HG02870 (cell line): ENCODE measurements around the gene ZNF577.
"Not testable (repeated sequence)": the region's sequence is repeated elsewhere in the genome, so short reads cannot be mapped to it uniquely, and the experiment has no call there.

ENCODE experiments used
- ATAC-seq: cut with Tn5 transposase; IDR thresholded peaks from one replicate; pipeline ENCODE4 v1.9.1; 2021; ENCODE audit warnings: mild to moderate bottlenecking, moderate library complexity; ENCODE audit not compliant: unreplicated experiment

The ZNF577 gene

GRCh38 chr19:51887522-51888498, at the start of gene ZNF577:
ZNF577 (minus strand) TSS chr19:51887951; CDS start chr19:51880382, 7,569 bp downstream.
- no peak for ATAC-seq

- ATAC-seq = no peak
Observed at GRCh38 chr19:51931921-51932320, 44.2 kb upstream of the ZNF577 start.

GRCh38 chr19:51927859-51928258, 40.1 kb upstream of the ZNF577 start:
- no peak for ATAC-seq

- peak; percentile 75 for ATAC-seq
Observed at GRCh38 chr19:51926784-51927741, 39.3 kb upstream of the ZNF577 start, which contains the start of gene ZNF613. ZNF613 (plus strand) TSS chr19:51927472; CDS start chr19:51936221, 8,749 bp downstream.

- ATAC-seq = no peak
Observed at GRCh38 chr19:51926426-51926783, 38.7 kb upstream of the ZNF577 start.

DNA sequence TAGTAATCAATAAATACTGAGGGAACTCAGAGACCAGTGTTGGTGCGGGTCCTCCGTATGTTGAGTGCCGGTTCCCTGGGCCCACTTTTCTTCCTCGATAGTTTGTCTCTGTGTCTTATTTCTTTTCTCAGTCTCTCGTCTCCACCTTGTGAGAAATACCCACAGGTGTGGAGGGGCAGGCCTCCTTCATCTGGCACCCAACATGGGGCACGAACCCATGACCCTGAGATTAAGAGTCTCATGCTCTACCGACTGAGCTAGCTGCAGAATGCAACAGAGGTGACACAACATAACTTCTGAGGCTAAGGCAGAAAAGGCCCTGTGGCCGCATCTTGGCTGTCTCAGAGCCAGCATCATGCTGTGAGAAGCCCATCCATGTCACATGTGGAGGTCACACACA, 34.2 kb upstream of the ZNF577 start:
- ATAC-seq = no peak

DNA sequence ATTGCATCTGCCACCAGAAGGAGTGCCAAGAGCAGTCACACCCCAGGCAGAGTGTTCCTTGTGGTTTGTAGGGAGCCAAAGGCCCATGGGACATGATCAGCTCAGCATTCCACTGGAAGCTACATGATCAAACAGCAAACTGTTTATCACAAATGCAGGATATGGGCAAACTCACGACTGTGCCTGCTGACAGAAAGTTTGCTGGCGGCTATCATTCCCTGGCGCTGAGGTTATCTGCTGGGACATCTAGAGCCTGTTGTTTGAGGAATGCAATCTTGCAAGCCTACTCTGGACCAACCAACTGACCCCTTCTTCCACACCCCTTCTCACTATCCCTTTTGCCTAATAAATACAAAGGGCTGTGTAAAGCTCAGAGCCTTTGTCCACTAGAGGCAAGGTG, 31.9 kb upstream of the ZNF577 start:
- no peak for ATAC-seq

DNA sequence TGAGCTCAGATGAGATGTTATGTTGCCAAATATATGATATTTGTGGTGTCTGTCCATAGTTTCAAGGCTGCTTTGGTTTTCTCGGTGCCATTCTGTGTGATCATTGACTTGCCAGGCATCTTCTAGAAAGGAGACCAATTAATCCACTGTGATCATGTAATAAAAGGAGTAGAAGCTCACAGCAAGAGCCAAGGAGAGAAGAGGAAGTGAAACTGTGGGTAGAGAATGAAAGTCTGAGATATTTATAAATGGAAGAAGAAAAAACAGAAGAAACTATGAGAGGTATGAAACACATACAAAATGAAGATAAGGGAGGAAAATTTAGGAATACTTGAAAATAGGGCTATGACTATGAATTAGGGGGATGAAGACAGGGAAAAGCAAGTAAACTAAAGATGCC, 28.4 kb upstream of the ZNF577 start:
- ATAC-seq = no peak

DNA sequence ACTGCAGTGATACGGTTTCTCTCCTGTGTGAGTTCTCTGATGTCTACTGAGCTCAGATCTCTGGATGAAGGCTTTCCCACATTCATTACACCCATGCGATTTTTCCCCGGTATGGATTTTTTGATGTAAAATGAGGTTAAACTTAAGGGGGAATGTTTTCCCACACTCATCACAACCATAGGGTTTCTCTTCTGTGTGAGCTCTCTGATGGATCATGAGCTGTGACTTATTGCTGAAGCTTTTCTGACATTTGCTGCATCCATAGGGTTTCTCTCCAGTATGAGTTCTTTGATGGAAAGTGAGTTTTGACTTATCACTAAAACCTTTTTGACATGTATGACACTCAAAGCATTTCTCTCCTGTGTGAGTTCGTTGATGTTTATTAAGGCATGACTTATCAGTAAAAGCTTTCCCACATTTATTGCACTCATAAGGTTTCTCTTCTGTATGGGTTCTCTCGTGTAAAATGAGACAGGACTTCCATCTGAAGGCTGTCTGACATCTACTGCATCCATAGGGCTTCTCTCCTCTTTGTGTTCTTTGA, 27.6 kb upstream of the ZNF577 start:
- no peak for ATAC-seq

GRCh38 chr19:51907981-51908380, 20.2 kb upstream of the ZNF577 start:
- not testable (repeated sequence) for ATAC-seq

DNA sequence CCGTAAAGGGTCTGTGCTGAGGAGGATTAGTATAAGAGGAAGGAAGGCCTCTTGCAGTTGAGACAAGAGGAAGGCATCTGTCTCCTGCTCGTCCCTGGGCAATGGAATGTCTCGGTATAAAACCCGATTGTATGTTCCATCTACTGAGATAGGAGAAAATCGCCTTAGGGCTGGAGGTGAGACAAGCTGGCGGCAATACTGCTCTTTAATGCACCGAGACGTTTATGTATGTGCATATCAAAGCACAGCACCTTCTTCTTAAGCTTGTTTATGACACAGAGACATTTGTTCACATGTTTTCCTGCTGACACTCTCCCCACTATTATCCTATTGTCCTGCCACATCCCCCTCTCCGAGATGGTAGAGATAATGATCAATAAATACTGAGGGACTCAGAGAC, 18.4 kb upstream of the ZNF577 start:
- not testable (repeated sequence) for ATAC-seq

- ATAC-seq = not testable (repeated sequence)
Observed at GRCh38 chr19:51905639-51906038, 17.9 kb upstream of the ZNF577 start.

GRCh38 chr19:51905206-51905605, 17.5 kb upstream of the ZNF577 start:
- no peak for ATAC-seq

DNA sequence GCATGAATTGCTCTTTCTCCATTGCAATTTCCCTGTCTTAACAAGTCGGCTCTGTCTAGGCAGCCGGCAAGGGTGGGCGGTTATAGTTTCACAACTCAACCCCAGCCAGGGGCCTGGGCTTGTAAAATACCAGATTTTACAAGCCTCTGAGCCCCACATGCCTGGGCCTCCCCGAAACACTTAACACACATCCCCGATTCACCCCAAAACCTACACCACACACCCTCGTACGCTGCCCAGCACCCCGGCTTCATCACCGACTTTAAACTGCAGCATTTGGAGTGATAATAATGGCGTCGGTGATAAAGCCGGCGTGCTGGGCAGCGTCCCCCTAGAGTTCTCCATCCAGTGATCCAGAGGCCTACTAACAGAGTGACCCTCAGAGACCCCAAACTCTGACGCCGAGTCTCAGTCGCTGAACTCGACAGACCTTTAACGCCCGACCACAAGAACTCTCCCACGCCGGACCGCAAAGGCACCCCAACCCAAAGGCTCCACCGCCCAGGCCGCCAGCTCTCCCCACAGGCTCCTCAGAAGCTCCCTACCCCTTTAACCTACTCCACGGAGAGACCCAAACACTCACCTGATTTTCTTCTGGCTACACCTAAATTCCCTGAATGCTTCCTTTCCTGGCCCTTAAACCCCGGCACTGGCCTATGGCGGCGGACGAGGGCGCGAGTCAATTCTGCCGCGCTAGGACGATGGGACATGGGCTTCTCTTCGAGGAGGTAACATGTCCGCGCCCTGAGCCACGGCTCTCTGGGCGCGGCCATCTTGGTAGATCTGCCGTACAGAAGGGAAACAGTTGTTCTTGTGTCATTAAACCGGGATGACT, 16.8 kb upstream of the ZNF577 start, which contains the start of gene ZNF649:
Gene ZNF649 (minus strand): TSS at position 687 of the 835 bp plus-strand sequence. CDS start 4,910 bp downstream, outside the sequence.
- no peak for ATAC-seq

GRCh38 chr19:51903192-51903591, 15.4 kb upstream of the ZNF577 start:
- no peak for ATAC-seq

DNA sequence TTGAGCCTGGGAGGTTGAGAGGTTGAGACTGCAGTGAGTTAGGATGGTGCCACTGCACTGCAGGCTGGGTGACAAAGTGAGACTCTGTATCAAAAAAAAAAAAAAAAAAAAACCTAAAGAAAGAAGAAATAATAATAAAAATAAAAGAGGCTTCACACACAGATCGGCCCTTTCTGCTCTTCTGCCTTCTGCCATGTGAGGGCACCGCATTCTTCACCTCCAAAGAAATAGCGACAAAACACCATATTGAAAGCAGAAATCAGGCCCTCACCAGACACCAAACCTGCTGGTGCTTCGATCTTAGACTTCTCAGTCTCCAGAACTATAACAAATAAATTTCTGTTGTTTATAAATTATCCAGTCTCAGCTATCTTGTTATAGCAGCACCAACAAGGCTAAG, 14.1 kb upstream of the ZNF577 start:
- no peak for ATAC-seq

DNA sequence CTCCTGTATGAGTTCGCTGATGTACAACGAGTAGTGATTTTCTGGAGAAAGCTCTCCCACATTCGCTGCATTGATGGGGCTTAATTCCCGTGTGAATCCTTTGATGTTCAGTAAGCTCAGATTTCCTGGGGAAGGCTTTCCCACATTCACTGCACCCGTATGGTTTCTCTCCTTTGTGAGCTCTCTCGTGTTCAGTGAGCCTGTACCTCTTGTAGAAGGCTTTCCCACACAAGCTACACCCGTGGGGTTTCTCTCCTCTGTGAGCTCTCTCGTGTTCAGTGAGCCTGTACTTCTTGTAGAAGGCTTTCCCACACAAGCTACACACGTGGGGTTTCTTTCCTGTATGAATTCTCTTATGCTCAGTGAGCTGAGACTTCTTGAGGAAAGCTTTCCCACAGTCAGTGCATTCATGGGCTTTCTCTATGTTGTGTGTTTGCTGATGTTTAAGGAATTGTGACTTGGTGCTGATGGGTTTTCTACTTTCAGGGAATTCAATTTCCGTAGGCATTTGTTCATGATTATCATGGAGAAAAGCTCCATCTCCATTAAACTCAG, 3.5 kb upstream of the ZNF577 start:
- no peak for ATAC-seq

DNA sequence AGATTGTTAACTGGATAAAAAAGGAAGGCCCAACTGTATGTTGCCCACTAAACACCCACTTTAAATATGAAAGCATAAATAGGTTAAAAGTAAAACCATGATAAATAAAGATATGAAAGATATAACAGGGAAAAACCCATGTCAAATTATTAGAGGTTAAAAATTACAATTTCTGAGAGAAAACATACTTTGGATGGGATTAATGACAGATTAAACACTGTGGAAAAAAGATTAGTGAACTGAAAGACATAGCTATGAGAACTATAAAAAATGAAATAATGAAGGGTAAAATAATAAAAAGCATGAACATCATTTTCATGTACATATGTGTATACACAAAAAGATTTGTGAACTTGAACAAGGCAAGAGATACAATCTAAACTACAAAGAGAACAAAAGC, 2.2 kb upstream of the ZNF577 start:
- ATAC-seq = no peak

DNA sequence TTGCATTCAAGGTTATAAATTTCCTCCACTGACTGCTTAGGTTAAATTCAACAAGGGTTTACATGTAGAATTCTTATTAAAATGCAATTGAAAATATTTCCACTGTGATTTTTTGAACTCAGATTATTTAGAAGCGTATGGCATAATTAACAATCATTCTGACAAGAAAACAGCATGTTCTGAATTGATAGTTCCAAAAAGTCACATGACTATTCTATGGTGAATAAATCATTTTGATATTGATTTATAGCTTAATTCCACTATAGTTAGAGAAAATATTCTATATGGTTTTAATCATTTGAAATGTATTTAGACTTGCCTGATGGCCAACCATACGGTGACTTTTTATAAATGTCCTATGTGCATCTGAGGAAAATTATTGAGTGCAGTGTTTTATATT, 3.0 kb downstream of the ZNF577 start:
- no peak for ATAC-seq

GRCh38 chr19:51882518-51882917, 5.2 kb downstream of the ZNF577 start:
- no peak for ATAC-seq
